ENCODE data around the gene KLHL29. TPM values are rescaled to one million over a fixed set of nuclear protein-coding genes. Genes with fewer than 3 reads are reported as not detected.

The KLHL29 gene
- total and polyA plus RNA-seq, 2 of the 13 experiments (the other 11 are each of a cell fraction or from before 2014, with no cell fraction given): 0.01 TPM; not detected in 1

DNA sequence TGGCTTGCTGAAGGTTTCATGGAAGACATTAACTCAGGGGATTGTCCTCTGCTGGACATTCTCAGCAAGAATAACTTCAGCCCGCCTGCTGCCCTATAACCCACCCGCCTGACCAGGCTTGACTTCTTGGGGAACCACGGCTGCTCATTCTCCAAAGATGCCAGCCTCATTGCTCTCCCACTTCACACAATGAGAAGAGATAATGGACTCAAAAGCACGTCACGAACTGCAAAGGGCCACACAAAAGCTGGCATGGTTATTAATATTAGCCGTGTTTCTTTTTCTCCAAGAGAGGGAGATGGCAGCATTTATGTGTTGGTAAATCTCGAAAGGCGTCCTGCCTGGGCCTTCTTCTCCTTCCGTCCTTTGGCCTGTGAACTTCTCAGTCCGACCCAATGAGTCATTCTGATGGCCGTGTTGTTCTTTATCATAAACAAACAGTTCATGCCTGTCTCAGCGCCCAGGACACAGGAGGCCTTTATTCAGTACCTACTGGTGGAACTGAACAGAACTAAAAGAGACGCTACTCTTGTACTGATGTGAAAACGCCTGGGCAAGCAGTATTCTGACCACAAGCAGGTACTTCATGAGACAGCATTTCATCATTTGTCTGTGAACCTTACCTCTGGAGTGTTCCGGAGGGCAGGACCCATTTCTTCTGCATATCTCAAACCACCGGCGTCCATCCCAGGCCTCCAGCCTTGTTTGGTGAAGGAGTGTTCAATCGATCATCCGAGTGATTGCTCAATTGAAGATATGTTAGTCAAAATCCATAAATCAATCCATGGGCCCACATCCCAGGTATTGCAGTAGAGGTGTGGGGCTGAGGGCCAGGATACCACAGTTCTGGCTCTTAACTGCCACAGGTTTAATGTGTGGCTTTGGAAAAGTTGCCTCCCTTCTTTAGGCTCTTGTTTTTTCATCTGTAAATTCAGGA, 25.1 kb upstream of the KLHL29 start (continued):
- TF ChIP-seq PRDM15 (CRISPR knock-in tag; IDR thresholded peaks at IDR 0.05) (no peak), SATB2 (CRISPR knock-in tag; IDR thresholded peaks at IDR 0.05) (0 out of 2 replicates have a peak, but pooled peaks have one; percentile 34), FOSL1 (CRISPR knock-in tag; IDR thresholded peaks at IDR 0.05; ENCODE audit: borderline replicate concordance) (peak; percentile 85), MIXL1 (CRISPR knock-in tag; IDR thresholded peaks at IDR 0.05) (no peak), BATF2 (CRISPR knock-in tag; IDR thresholded peaks at IDR 0.05) (no peak), ZNF292 (CRISPR knock-in tag; IDR thresholded peaks at IDR 0.05; ENCODE audit: borderline replicate concordance, low read depth) (peak; percentile 35; the same call in 1 of the 2 replicates), ZNF576 (CRISPR knock-in tag; IDR thresholded peaks at IDR 0.05) (no peak), NCOR1 (IDR thresholded peaks at IDR 0.05; ENCODE audit: borderline replicate concordance, low read length) (peak; percentile 5; the same call in 1 of the 2 replicates), ATF4 (CRISPR knock-in tag; IDR thresholded peaks at IDR 0.05) (peak in 1 of 2 experiments; percentile 84; a peak in 2 of 4 replicates), ONECUT2 (CRISPR knock-in tag; IDR thresholded peaks at IDR 0.05) (peak; percentile 82), FOXP1 (IDR thresholded peaks at IDR 0.05) (0 out of 2 replicates have a peak, but pooled peaks have one; percentile 15), FOXP1 (CRISPR knock-in tag; IDR thresholded peaks at IDR 0.05) (peak; percentile 88), GTF2F1 (IDR thresholded peaks at IDR 0.05; ENCODE audit: low read length) (no peak), MAFF (IDR thresholded peaks at IDR 0.05; ENCODE audit: low read depth, low read length) (peak; percentile 83), TFE3 (CRISPR knock-in tag; IDR thresholded peaks at IDR 0.05) (0 out of 2 replicates have a peak, but pooled peaks have one; percentile 10), ZNF614 (CRISPR knock-in tag; IDR thresholded peaks at IDR 0.05; ENCODE audit: borderline replicate concordance) (no peak), POLR2A (IDR thresholded peaks at IDR 0.05; ENCODE audit: insufficient read depth in 1 of 2, low read depth in 2 of 2, low read length in 2 of 2) (no peak), ZNF768 (CRISPR knock-in tag; IDR thresholded peaks at IDR 0.05) (no peak), ZSCAN25 (CRISPR knock-in tag; IDR thresholded peaks at IDR 0.05) (0 out of 2 replicates have a peak, but pooled peaks have one; percentile 21), ZNF772 (CRISPR knock-in tag; IDR thresholded peaks at IDR 0.05) (peak; percentile 23; the same call in 1 of the 2 replicates), RFXANK (CRISPR knock-in tag; IDR thresholded peaks at IDR 0.05) (no peak), EZH2 (conservative IDR thresholded peaks at IDR 0.05; ENCODE audit: low read depth, low read length) (no peak), ZNF644 (CRISPR knock-in tag; IDR thresholded peaks at IDR 0.05; ENCODE audit: low read depth) (peak; percentile 55; the same call in 1 of the 2 replicates), ZEB1 (IDR thresholded peaks at IDR 0.05; ENCODE audit: insufficient replicate concordance, low read depth) (peak; percentile 35), POLR2AphosphoS5 (IDR thresholded peaks at IDR 0.05; ENCODE audit: low read depth, low read length) (no peak)

Measured in HepG2 (cell line).